ENCODE measurements around the gene CLASP1. TPM values are rescaled to one million over a fixed set of nuclear protein-coding genes. Genes with fewer than 3 reads are reported as not detected.
A peak's percentile ranks its signal among the peaks of the same experiment; 100 is the strongest.

The CLASP1 gene
- total and polyA plus RNA-seq, 2 experiments from 2014 or later = 20.1 to 45.9 TPM

GRCh38 chr2:121429119-121429903, 220.0 kb downstream of the CLASP1 start:
- Histone ChIP-seq H3K9me2 (replicated peaks; ENCODE audit: insufficient read depth) (no peaks in the 10 kb centered on the region), H3K27me3 (no peaks in the 10 kb centered on the region), H3K9me3 (ENCODE audit: low read depth) (no peaks in the 10 kb centered on the region), H3K79me2 (no peaks in the 10 kb centered on the region), H2AFZ (no peak overlapping the region), H3K27ac (peak overlapping the region; percentile 60), H3K4me3 (no peak overlapping the region), H3K36me3 (replicated peaks; ENCODE audit: insufficient read depth, low read depth) (no peaks in the 10 kb centered on the region), H3K4me2 (peak overlapping the region; percentile 51), H4K20me1 (ENCODE audit: insufficient read depth, poor library complexity, severe bottlenecking) (no peaks in the 10 kb centered on the region), H3K4me1 (ENCODE audit: insufficient read depth) (peaks cover 13% of the 10 kb centered on the region)
- 57% methylated on average over 8 of the region's 8 CpGs for WGBS (ENCODE audit: low lambda C conversion rate, missing lambda C conversion rate)
- DNase-seq (ENCODE audit: low spot score) = peak; percentile 7
- TF ChIP-seq EZH2phosphoT487 (IDR thresholded peaks at IDR 0.05; ENCODE audit: low read depth, severe bottlenecking, unreplicated experiment) (no peak), EZH2 (IDR thresholded peaks at IDR 0.05; ENCODE audit: borderline replicate concordance) (no peak)

DNA sequence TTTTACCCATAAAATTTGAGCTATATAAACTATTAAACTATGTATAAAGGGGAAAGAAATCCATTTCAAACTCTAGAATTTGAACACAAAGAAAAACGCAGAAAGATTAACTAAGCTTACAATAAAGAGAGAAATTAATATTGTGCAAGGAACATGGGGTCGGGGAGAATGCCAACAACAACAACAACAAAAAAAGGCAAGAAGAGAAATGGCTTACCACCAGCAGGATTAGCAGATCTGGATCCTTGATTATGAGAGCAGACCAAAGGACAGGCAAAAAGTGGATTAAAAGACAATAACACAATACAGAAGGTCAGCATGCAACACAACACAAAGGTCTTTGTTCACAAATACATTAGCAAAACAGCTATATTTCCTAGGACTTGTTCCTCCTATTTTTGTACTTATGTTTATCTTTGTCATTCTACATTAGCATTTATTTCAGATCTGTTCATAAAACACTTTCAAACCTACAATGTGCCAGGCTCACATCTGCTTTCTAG, 222.0 kb downstream of the CLASP1 start:
- TF ChIP-seq CTCF (IDR thresholded peaks at IDR 0.05; ENCODE audit: poor library complexity) = no peak
- no peak for TF ChIP-seq EZH2 (IDR thresholded peaks at IDR 0.05; ENCODE audit: borderline replicate concordance)
- no peak for TF ChIP-seq EZH2phosphoT487 (IDR thresholded peaks at IDR 0.05; ENCODE audit: low read depth, severe bottlenecking, unreplicated experiment)
- Histone ChIP-seq H3K4me3 (no peak overlapping the region), H4K20me1 (ENCODE audit: insufficient read depth, poor library complexity, severe bottlenecking) (no peaks in the 10 kb centered on the region), H3K9me2 (replicated peaks; ENCODE audit: insufficient read depth) (no peaks in the 10 kb centered on the region), H2AFZ (no peak overlapping the region), H3K36me3 (replicated peaks; ENCODE audit: insufficient read depth, low read depth) (no peaks in the 10 kb centered on the region), H3K27me3 (no peaks in the 10 kb centered on the region), H3K4me1 (ENCODE audit: insufficient read depth) (peaks cover 13% of the 10 kb centered on the region), H3K9me3 (ENCODE audit: low read depth) (no peaks in the 10 kb centered on the region), H3K27ac (no peak overlapping the region), H3K4me2 (no peak overlapping the region), H3K79me2 (no peaks in the 10 kb centered on the region)
- WGBS (ENCODE audit: low lambda C conversion rate, missing lambda C conversion rate) = 90% methylated on average over 2 of the region's 2 CpGs
- DNase-seq (ENCODE audit: low spot score) = no peak

GRCh38 chr2:121420486-121420885, 228.8 kb downstream of the CLASP1 start:
- H3K4me1 ChIP-seq (ENCODE audit: insufficient read depth) = no peaks in the 10 kb centered on the region
- no peak overlapping the region for H3K4me2 ChIP-seq
- TF ChIP-seq EZH2 (IDR thresholded peaks at IDR 0.05; ENCODE audit: borderline replicate concordance) (no peak), CTCF (IDR thresholded peaks at IDR 0.05; ENCODE audit: poor library complexity) (no peak), EZH2phosphoT487 (IDR thresholded peaks at IDR 0.05; ENCODE audit: low read depth, severe bottlenecking, unreplicated experiment) (no peak)
- no peaks in the 10 kb centered on the region for H3K79me2 ChIP-seq
- no peak overlapping the region for H2AFZ ChIP-seq
- H3K4me3 ChIP-seq = no peak overlapping the region
- H4K20me1 ChIP-seq (ENCODE audit: insufficient read depth, poor library complexity, severe bottlenecking) = no peaks in the 10 kb centered on the region
- H3K27me3 ChIP-seq = no peaks in the 10 kb centered on the region
- WGBS (ENCODE audit: low lambda C conversion rate, missing lambda C conversion rate) = 93% methylated on average over 5 of the region's 5 CpGs
- no peaks in the 10 kb centered on the region for H3K9me2 ChIP-seq (replicated peaks; ENCODE audit: insufficient read depth)
- no peaks in the 10 kb centered on the region for H3K9me3 ChIP-seq (ENCODE audit: low read depth)
- no peak for DNase-seq (ENCODE audit: low spot score)
- no peaks in the 10 kb centered on the region for H3K36me3 ChIP-seq (replicated peaks; ENCODE audit: insufficient read depth, low read depth)
- no peak overlapping the region for H3K27ac ChIP-seq

GRCh38 chr2:121419081-121419699, 230.1 kb downstream of the CLASP1 start:
- H3K9me3 ChIP-seq (ENCODE audit: low read depth) = no peaks in the 10 kb centered on the region
- DNase-seq (ENCODE audit: low spot score) = no peak
- WGBS (ENCODE audit: low lambda C conversion rate, missing lambda C conversion rate) = 85% methylated on average over 3 of the region's 3 CpGs
- no peaks in the 10 kb centered on the region for H3K79me2 ChIP-seq
- no peaks in the 10 kb centered on the region for H4K20me1 ChIP-seq (ENCODE audit: insufficient read depth, poor library complexity, severe bottlenecking)
- H3K36me3 ChIP-seq (replicated peaks; ENCODE audit: insufficient read depth, low read depth) = no peaks in the 10 kb centered on the region
- H2AFZ ChIP-seq = no peak overlapping the region
- TF ChIP-seq CTCF (IDR thresholded peaks at IDR 0.05; ENCODE audit: poor library complexity) (no peak), EZH2 (IDR thresholded peaks at IDR 0.05; ENCODE audit: borderline replicate concordance) (no peak), EZH2phosphoT487 (IDR thresholded peaks at IDR 0.05; ENCODE audit: low read depth, severe bottlenecking, unreplicated experiment) (no peak)
- no peak overlapping the region for H3K27ac ChIP-seq
- H3K4me2 ChIP-seq = no peak overlapping the region
- no peaks in the 10 kb centered on the region for H3K9me2 ChIP-seq (replicated peaks; ENCODE audit: insufficient read depth)
- no peaks in the 10 kb centered on the region for H3K27me3 ChIP-seq
- no peak overlapping the region for H3K4me3 ChIP-seq
- H3K4me1 ChIP-seq (ENCODE audit: insufficient read depth) = no peaks in the 10 kb centered on the region

All from hepatocyte (in vitro differentiated cells).